Stimulated activated CD8-positive, alpha-beta memory T cell treated with anti-CD3 and anti-CD28 coated beads, Interleukin-7, amount 100 ng/mL, for 1 hour (primary cell): Measurements from ENCODE around the gene SV2C.

Experiments
- DNase-seq, 2 donors: peaks; one replicate each; pipeline ENCODE4 v3.0.0-alpha.2; 2020; ENCODE audit warnings: low read depth in 2 of 2

SV2C gene

GRCh38 chr5:76099286-76099702, 16.1 kb downstream of the SV2C start:
- no peak for DNase-seq

DNA sequence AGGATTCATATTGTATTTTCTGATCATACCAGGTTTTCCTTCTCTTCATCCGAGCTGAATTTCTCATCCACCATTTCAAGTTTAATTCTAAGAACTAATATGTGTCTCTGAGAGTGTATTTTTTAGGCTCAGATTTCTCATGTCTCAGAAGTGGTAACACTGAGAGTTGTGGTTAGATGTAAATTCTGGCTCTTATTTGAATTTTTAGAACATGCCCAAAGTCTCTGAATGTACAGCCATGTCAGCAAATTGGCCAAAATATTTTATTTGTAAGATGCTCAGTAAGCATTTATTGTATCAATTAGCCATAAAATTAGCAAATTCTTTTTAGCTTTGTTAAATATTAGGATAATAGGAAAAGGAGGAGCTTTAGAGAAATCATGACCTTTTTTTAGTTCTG, 16.6 kb downstream of the SV2C start:
- no peak for DNase-seq

DNA sequence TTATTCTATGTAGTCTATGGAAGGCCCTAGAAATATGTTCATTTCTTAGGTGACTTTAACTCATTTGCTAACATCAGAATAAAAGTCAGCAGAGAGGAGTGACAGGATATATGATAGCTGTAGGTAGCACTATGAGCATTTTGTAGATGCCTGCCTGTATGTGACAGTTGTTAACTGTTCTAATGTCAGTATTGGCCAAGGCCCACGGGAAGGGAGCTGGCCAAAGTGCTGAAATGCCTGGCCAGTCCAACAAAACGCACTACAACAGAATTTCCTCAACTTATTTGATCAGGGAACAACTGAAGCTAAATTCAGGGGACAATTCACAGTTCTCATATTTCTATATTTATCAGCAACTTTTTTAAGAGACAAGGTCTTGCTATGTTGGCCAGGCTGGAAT, 20.8 kb downstream of the SV2C start:
- no peak for DNase-seq

GRCh38 chr5:76106149-76106548, 23.0 kb downstream of the SV2C start:
- DNase-seq: no peak

GRCh38 chr5:76111477-76112174, 28.4 kb downstream of the SV2C start:
- no peak for DNase-seq

DNA sequence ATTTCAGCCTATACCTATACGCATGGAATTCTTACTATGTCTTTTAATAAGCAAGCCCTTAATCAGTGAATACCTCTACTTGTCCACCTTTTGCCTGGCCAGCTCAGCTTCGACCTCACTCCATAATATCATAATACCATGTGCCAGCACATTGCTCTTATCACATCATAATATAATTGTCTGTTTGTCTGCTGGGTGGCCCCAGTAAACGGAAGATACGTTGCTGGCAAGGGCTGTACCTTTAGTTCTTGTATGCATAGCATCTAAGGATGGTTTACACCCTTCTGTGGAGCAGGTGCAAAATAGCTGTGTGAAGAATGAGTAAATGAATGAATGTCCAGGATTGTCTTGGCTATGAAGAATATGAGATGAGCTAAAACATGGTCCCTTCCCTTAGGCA, 29.9 kb downstream of the SV2C start:
- DNase-seq: no peak

- no peak for DNase-seq
Measured at GRCh38 chr5:76114179-76114851, 31.1 kb downstream of the SV2C start.

DNA sequence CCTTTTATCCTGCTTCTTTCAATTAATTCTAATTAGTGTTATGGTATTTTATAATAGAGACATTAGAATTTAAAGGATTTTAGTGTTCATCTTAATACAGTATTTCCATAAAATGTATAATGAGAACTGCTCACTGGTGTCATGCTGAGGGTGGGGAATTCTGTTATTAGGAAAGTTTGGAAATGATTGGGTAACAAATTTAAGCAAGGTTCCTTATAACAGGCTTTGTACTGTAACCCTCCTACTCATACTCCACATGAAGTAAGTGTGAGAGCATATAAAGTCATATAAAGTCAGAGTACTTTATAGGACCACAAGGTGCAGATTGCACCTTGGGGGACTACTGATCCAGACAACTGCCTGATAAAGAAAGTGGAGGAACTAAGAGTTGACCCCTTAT, 42.2 kb downstream of the SV2C start:
- DNase-seq: no peak

GRCh38 chr5:76125888-76126287, 42.7 kb downstream of the SV2C start:
- no peak for DNase-seq

DNA sequence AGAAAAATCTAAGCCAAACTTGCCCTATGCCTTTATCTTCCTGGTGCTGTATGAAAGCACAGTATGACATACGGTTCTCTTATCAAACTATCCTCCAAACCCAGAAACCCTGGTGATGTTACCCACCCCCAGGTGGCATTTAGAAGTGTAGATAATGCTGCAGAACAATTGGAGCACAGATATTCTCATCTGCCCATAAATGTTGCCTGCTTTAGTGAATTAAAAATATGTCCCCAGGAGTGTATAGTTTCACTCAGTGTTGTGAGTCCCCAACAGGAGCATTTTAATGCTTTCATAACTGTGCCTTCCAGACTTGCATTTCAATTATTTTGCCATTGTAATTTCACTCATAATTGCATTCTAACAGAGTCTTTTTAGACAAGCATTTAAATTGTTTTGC, 50.8 kb downstream of the SV2C start:
- DNase-seq: no peak

- no peak for DNase-seq
Measured at GRCh38 chr5:76134646-76135045, 51.5 kb downstream of the SV2C start.

GRCh38 chr5:76137887-76138542, 54.8 kb downstream of the SV2C start:
- DNase-seq: no peak

GRCh38 chr5:76143884-76144283, 60.7 kb downstream of the SV2C start:
- DNase-seq: no peak

- no peak for DNase-seq
Measured at GRCh38 chr5:76144513-76145274, 61.5 kb downstream of the SV2C start.

DNA sequence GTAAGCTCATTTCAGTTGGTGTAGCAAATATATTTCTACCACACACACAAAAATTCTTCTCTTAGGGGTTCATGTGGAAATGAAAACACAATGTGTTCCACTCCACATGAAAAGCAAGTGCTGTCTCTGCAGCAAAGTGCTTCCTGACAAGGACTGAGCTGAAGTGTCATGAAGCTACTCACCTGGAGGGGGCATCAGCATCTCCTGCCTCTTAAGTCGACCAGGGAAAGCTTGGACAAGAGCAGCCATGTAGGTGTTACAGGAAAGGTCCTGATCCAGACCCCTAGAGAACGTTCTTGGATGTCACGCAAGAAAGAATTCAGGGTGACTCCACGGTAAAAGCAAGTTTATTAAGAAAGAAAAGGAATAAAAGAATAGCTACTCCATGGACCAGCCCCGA, 62.8 kb downstream of the SV2C start:
- DNase-seq: no peak

DNA sequence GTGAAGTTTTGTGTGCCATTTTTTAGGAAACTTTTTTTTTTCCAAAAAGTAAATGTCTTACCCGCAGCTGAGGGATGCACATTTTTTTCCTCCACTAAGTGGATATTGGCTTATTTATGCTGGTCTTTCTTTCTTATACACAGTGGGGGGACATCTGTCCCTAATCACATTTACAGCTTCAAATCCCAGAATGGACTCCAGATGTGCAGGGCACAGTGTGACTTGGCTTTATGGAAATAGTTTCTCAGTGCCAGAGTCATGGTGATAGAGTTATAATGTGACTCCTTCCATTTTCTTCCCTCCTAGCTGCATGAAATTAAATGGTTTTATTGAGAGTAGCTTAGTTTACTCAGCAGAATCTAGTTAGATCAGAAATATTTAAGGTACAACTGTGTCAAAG, 66.5 kb downstream of the SV2C start:
- DNase-seq: no peak

DNA sequence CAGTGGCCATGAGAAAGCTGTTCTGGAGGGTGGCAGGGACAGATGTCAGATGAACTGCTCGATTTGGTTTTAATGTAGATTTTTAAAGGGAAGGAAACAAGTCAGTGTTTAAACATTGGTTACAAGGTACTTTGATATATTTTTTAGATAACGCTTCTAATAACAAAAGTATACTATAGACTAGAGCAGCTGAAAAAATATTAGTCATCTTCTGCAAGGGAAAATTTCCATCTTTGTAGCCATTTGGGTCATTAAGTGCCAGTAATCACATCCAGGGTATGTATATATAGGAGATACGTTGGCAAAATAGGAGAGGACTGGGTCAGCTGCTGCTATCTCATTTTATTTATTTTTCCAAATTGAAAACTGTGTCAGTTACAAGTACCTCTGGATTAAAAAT, 69.0 kb downstream of the SV2C start:
- no peak for DNase-seq

GRCh38 chr5:76152700-76153099, 69.5 kb downstream of the SV2C start:
- no peak for DNase-seq

- DNase-seq: no peak
Measured at GRCh38 chr5:76153271-76153670, 70.1 kb downstream of the SV2C start.

GRCh38 chr5:76154009-76154690, 71.0 kb downstream of the SV2C start:
- DNase-seq: no peak

GRCh38 chr5:76155536-76155935, 72.4 kb downstream of the SV2C start:
- no peak for DNase-seq

GRCh38 chr5:76162335-76162734, 79.2 kb downstream of the SV2C start:
- DNase-seq: no peak
